Measurements from ENCODE around the gene BMP10. TPM values are rescaled to one million over a fixed set of nuclear protein-coding genes. Genes with fewer than 3 reads are reported as not detected.

Gene BMP10
- total RNA-seq, 1 donor from 2014 or later: not detected

- TF ChIP-seq CTCF (IDR thresholded peaks at IDR 0.05): no peak
- no peak overlapping the region for H3K27ac Mint-ChIP-seq (ENCODE audit: unreplicated experiment)
- H3K4me3 Mint-ChIP-seq (ENCODE audit: unreplicated experiment): no peak overlapping the region
- H3K9me3 Mint-ChIP-seq (ENCODE audit: low read depth): no peaks in the 10 kb centered on the region
- no peaks in the 10 kb centered on the region for H3K4me1 Mint-ChIP-seq (ENCODE audit: low read depth)
- DNase-seq (ENCODE audit: low spot score): no peak
- no peaks in the 10 kb centered on the region for H3K36me3 Mint-ChIP-seq (ENCODE audit: low read depth)
- H3K27me3 Mint-ChIP-seq (ENCODE audit: low read depth): no peaks in the 10 kb centered on the region
Observed at GRCh38 chr2:68870215-68870614, 982 bp downstream of the BMP10 start.

- no peaks in the 10 kb centered on the region for H3K9me3 Mint-ChIP-seq (ENCODE audit: low read depth)
- no peaks in the 10 kb centered on the region for H3K4me1 Mint-ChIP-seq (ENCODE audit: low read depth)
- H3K27me3 Mint-ChIP-seq (ENCODE audit: low read depth): peaks cover 9% of the 10 kb centered on the region
- DNase-seq (ENCODE audit: low spot score): no peak
- H3K36me3 Mint-ChIP-seq (ENCODE audit: low read depth): no peaks in the 10 kb centered on the region
- H3K4me3 Mint-ChIP-seq (ENCODE audit: unreplicated experiment): no peak overlapping the region
- no peak for TF ChIP-seq CTCF (IDR thresholded peaks at IDR 0.05)
- H3K27ac Mint-ChIP-seq (ENCODE audit: unreplicated experiment): no peak overlapping the region
Observed at GRCh38 chr2:68865108-68865507, 6.1 kb downstream of the BMP10 start.

- H3K27me3 Mint-ChIP-seq (ENCODE audit: low read depth): peaks cover 17% of the 10 kb centered on the region
- no peak overlapping the region for H3K4me3 Mint-ChIP-seq (ENCODE audit: unreplicated experiment)
- no peak for TF ChIP-seq CTCF (IDR thresholded peaks at IDR 0.05)
Observed at GRCh38 chr2:68863996-68864395, 7.2 kb downstream of the BMP10 start.

GRCh38 chr2:68862889-68863288 is 8.3 kb downstream of the BMP10 start:
- Mint-ChIP-seq H3K36me3 (ENCODE audit: low read depth) (no peaks in the 10 kb centered on the region), H3K9me3 (ENCODE audit: low read depth) (no peaks in the 10 kb centered on the region), H3K4me3 (ENCODE audit: unreplicated experiment) (no peak overlapping the region), H3K27me3 (ENCODE audit: low read depth) (peaks cover 21% of the 10 kb centered on the region), H3K27ac (ENCODE audit: unreplicated experiment) (no peak overlapping the region), H3K4me1 (ENCODE audit: low read depth) (no peaks in the 10 kb centered on the region)
- TF ChIP-seq CTCF (IDR thresholded peaks at IDR 0.05): no peak
- DNase-seq (ENCODE audit: low spot score): no peak

More at GRCh38 chr2:68863996-68864395, 7.2 kb downstream of the BMP10 start:
- H3K9me3 Mint-ChIP-seq (ENCODE audit: low read depth): no peaks in the 10 kb centered on the region
- H3K4me1 Mint-ChIP-seq (ENCODE audit: low read depth): no peaks in the 10 kb centered on the region
- no peaks in the 10 kb centered on the region for H3K36me3 Mint-ChIP-seq (ENCODE audit: low read depth)
- no peak for DNase-seq (ENCODE audit: low spot score)
- H3K27ac Mint-ChIP-seq (ENCODE audit: unreplicated experiment): no peak overlapping the region

- H3K36me3 Mint-ChIP-seq (ENCODE audit: low read depth): no peaks in the 10 kb centered on the region
- H3K4me1 Mint-ChIP-seq (ENCODE audit: low read depth): no peaks in the 10 kb centered on the region
- H3K27ac Mint-ChIP-seq (ENCODE audit: unreplicated experiment): no peak overlapping the region
- peaks cover 32% of the 10 kb centered on the region for H3K27me3 Mint-ChIP-seq (ENCODE audit: low read depth)
- TF ChIP-seq CTCF (IDR thresholded peaks at IDR 0.05): no peak
- no peaks in the 10 kb centered on the region for H3K9me3 Mint-ChIP-seq (ENCODE audit: low read depth)
- H3K4me3 Mint-ChIP-seq (ENCODE audit: unreplicated experiment): no peak overlapping the region
- no peak for DNase-seq (ENCODE audit: low spot score)
Observed at GRCh38 chr2:68861330-68861729, 9.9 kb downstream of the BMP10 start.
